ENCODE measurements around the gene TCF21. TPM values are rescaled to one million over a fixed set of nuclear protein-coding genes. Genes with fewer than 3 reads are reported as not detected.
A peak's percentile ranks its signal among the peaks of the same experiment; 100 is the strongest.

TCF21 gene
- total RNA-seq, 4 donors from 2014 or later, result 0.24 to 0.41 (median 0.26) TPM; not detected in 1

GRCh38 chr6:133887156-133887879 lies 1.6 kb upstream of the TCF21 start:
- intact Hi-C loops (cut with DNase I; ENCODE audit: low total_unique reads), result no loop called here

GRCh38 chr6:133887880-133888230 lies 1.1 kb upstream of the TCF21 start:
- no peak for DNase-seq
- TF ChIP-seq CTCF (IDR thresholded peaks at IDR 0.05 in 4 of 5, conservative IDR thresholded peaks at IDR 0.05 in 1 of 5), result no peak
- TF ChIP-seq POLR2A (IDR thresholded peaks at IDR 0.05), result no peak
- Histone ChIP-seq H3K9me3 (no peaks in the 10 kb centered on the region), H3K36me3 (no peaks in the 10 kb centered on the region), H3K4me1 (peaks cover 8% of the 10 kb centered on the region in 2 donors), H3K27ac (no peak overlapping the region), H3K4me3 (no peak overlapping the region), H3K27me3 (peaks cover 13 to 28% (median 24%) of the 10 kb centered on the region in 3 donors)
- in situ Hi-C loops (cut with MboI; ENCODE audit: low sequenced_read_pairs in 4 of 4), result no loop called here
- ATAC-seq, result no peak
- intact Hi-C loops (cut with DNase I; ENCODE audit: low total_unique reads), result no loop called here

More at GRCh38 chr6:133887156-133887879, 1.6 kb upstream of the TCF21 start:
- Histone ChIP-seq H3K36me3 (no peaks in the 10 kb centered on the region), H3K4me1 (peaks cover 8% of the 10 kb centered on the region in 2 donors), H3K4me3 (no peak overlapping the region), H3K27me3 (peaks cover 11 to 23% (median 18%) of the 10 kb centered on the region in 3 donors), H3K27ac (no peak overlapping the region), H3K9me3 (no peaks in the 10 kb centered on the region)
- ATAC-seq (no peak), DNase-seq (no peak)
- in situ Hi-C loops (cut with MboI; ENCODE audit: low sequenced_read_pairs in 4 of 4), result no loop called here
- no peak for TF ChIP-seq CTCF (IDR thresholded peaks at IDR 0.05 in 4 of 5, conservative IDR thresholded peaks at IDR 0.05 in 1 of 5)
- no peak for TF ChIP-seq POLR2A (IDR thresholded peaks at IDR 0.05)

- Histone ChIP-seq H3K27ac (peak overlapping the region in 2 of 4 donors; percentile 5 to 35), H3K4me3 (peak overlapping the region; percentile 41 to 63 (median 58)), H3K9me3 (no peaks in the 10 kb centered on the region), H3K4me1 (peaks cover 8% of the 10 kb centered on the region in 2 donors), H3K36me3 (no peaks in the 10 kb centered on the region), H3K27me3 (peaks cover 23 to 43% (median 30%) of the 10 kb centered on the region in 3 donors)
- ATAC-seq (no peak), DNase-seq (no peak)
- intact Hi-C loops (cut with DNase I; ENCODE audit: low total_unique reads), result no loop called here
- no peak for TF ChIP-seq POLR2A (IDR thresholded peaks at IDR 0.05)
- no peak for TF ChIP-seq CTCF (IDR thresholded peaks at IDR 0.05 in 4 of 5, conservative IDR thresholded peaks at IDR 0.05 in 1 of 5)
- in situ Hi-C loops (cut with MboI; ENCODE audit: low sequenced_read_pairs in 4 of 4), result no loop called here
These were observed 867 bp downstream of the TCF21 start for GRCh38 chr6:133889557-133890403.

GRCh38 chr6:133890711-133891148 lies 1.8 kb downstream of the TCF21 start:
- H3K4me1 ChIP-seq, result peaks cover 8 to 12% of the 10 kb centered on the region in 2 donors
- H3K9me3 ChIP-seq, result no peaks in the 10 kb centered on the region
- H3K27ac ChIP-seq, result peak overlapping the region; percentile 11 to 38 (median 21)
- no peaks in the 10 kb centered on the region for H3K36me3 ChIP-seq
- peaks cover 23 to 51% (median 37%) of the 10 kb centered on the region in 3 donors for H3K27me3 ChIP-seq
- TF ChIP-seq CTCF (IDR thresholded peaks at IDR 0.05 in 4 of 5, conservative IDR thresholded peaks at IDR 0.05 in 1 of 5) (no peak), POLR2A (IDR thresholded peaks at IDR 0.05) (no peak)
- ATAC-seq (no peak), DNase-seq (no peak)
- intact Hi-C loops (cut with DNase I; ENCODE audit: low total_unique reads) (no loop called here), in situ Hi-C loops (cut with MboI; ENCODE audit: low sequenced_read_pairs in 4 of 4) (no loop called here)
- peak overlapping the region; percentile 56 to 63 (median 60) for H3K4me3 ChIP-seq

All from gastrocnemius medialis (tissue), 4 donors.